H9 (cell line): ENCODE data around the gene SMPX. TPM values are rescaled to one million over a fixed set of nuclear protein-coding genes. Genes with fewer than 3 reads are reported as not detected.

Source experiments
- DNase-seq: peaks from one replicate; pipeline ENCODE4 v3.0.0-alpha.2; 2017
- H2AFZ ChIP-seq: one replicate; pipeline ENCODE4 v1.6.1; 2013; ENCODE audit warnings: mild to moderate bottlenecking, low read length, control low read depth, moderate library complexity
- H2AK5ac ChIP-seq: 2 replicates; pipeline ENCODE4 v1.6.1; 2013; ENCODE audit warnings: low read length, control low read depth, mixed read lengths; ENCODE audit not compliant: insufficient read length
- H2BK120ac ChIP-seq: one replicate; pipeline ENCODE4 v1.6.1; 2013; ENCODE audit warnings: low read depth, mild to moderate bottlenecking, low read length, control low read depth, inconsistent platforms; ENCODE audit not compliant: poor library complexity, severe bottlenecking
- H2BK12ac ChIP-seq: 2 replicates; pipeline ENCODE4 v1.6.1; 2013; ENCODE audit warnings: low read length, control low read depth, mixed read lengths, low read depth; ENCODE audit not compliant: insufficient read length
- H2BK15ac ChIP-seq: 2 replicates; pipeline ENCODE4 v1.6.1; 2013; ENCODE audit warnings: low read depth, low read length, control low read depth
- H2BK20ac ChIP-seq: one replicate; pipeline ENCODE4 v1.6.1; 2013; ENCODE audit warnings: low read depth, mild to moderate bottlenecking, low read length, control low read depth, inconsistent platforms; ENCODE audit not compliant: poor library complexity, severe bottlenecking
- H2BK5ac ChIP-seq: 2 replicates; pipeline ENCODE4 v1.6.1; 2013; ENCODE audit warnings: low read length, control low read depth, mixed read lengths; ENCODE audit not compliant: insufficient read length
- H3K14ac ChIP-seq: 2 replicates; pipeline ENCODE4 v1.6.1; 2013; ENCODE audit warnings: low read length, control low read depth; ENCODE audit not compliant: insufficient read depth
- H3K18ac ChIP-seq: 2 replicates; pipeline ENCODE4 v1.6.1; 2013; ENCODE audit warnings: low read depth, mild to moderate bottlenecking, mixed read lengths, low read length, control low read depth; ENCODE audit not compliant: insufficient read length
- H3K23ac ChIP-seq: 2 replicates; pipeline ENCODE4 v1.6.1; 2013; ENCODE audit warnings: low read length, control low read depth, mixed read lengths, low read depth; ENCODE audit not compliant: insufficient read length
- H3K23me2 ChIP-seq: 2 replicates; pipeline ENCODE4 v1.6.1; 2013; ENCODE audit warnings: low read depth, mild to moderate bottlenecking, mixed read lengths, low read length, control low read depth; ENCODE audit not compliant: insufficient read length, poor library complexity, severe bottlenecking
- H3K27ac ChIP-seq: 2 replicates; pipeline ENCODE4 v1.5.1; 2013; ENCODE audit warnings: low read length, control low read depth, mixed read lengths, low read depth; ENCODE audit not compliant: insufficient read length
- H3K27me3 ChIP-seq: 2 replicates; pipeline ENCODE4 v1.6.1; 2013; ENCODE audit warnings: low read length, control low read depth, inconsistent platforms; ENCODE audit not compliant: insufficient read depth
- H3K4ac ChIP-seq: 2 replicates; pipeline ENCODE4 v1.6.1; 2013; ENCODE audit warnings: low read depth, mild to moderate bottlenecking, control low read depth, inconsistent platforms, low read length, moderate library complexity
- H3K4me1 ChIP-seq: 2 replicates; pipeline ENCODE4 v1.6.1; 2013; ENCODE audit warnings: low read length, control low read depth, inconsistent platforms; ENCODE audit not compliant: insufficient read depth
- H3K4me2 ChIP-seq: 2 replicates; pipeline ENCODE4 v1.6.1; 2013; ENCODE audit warnings: low read length, control low read depth, mixed read lengths; ENCODE audit not compliant: insufficient read length, insufficient read depth
- H3K56ac ChIP-seq: 2 replicates; pipeline ENCODE4 v1.6.1; 2013; ENCODE audit warnings: low read depth, mild to moderate bottlenecking, mixed read lengths, low read length, control low read depth; ENCODE audit not compliant: insufficient read length
- H3K79me1 ChIP-seq: 2 replicates; pipeline ENCODE4 v1.6.1; 2013; ENCODE audit warnings: low read depth, mild to moderate bottlenecking, moderate library complexity, low read length, control low read depth, inconsistent platforms; ENCODE audit not compliant: insufficient read depth, poor library complexity, severe bottlenecking
- H3K79me2 ChIP-seq: 2 replicates; pipeline ENCODE4 v1.6.1; 2013; ENCODE audit warnings: low read length, control low read depth, inconsistent platforms; ENCODE audit not compliant: insufficient read depth
- H3K9ac ChIP-seq: 2 replicates; pipeline ENCODE4 v1.6.1; 2013; ENCODE audit warnings: low read length, control low read depth, mixed read lengths; ENCODE audit not compliant: insufficient read length; ENCODE audit errors: extremely low read depth
- H3K9me3 ChIP-seq: one replicate; pipeline ENCODE4 v1.6.1; 2013; ENCODE audit warnings: low read depth, low read length, inconsistent platforms; ENCODE audit not compliant: control insufficient read depth
- H3T11ph ChIP-seq: one replicate; pipeline ENCODE4 v1.6.1; 2013; ENCODE audit warnings: mild to moderate bottlenecking, low read length, control low read depth, inconsistent platforms
- H4K20me1 ChIP-seq: one replicate; pipeline ENCODE4 v1.6.1; 2013; ENCODE audit not compliant: control insufficient read depth, insufficient read length, insufficient read depth
- H4K5ac ChIP-seq: 2 replicates; pipeline ENCODE4 v1.6.1; 2013; ENCODE audit warnings: low read depth, mild to moderate bottlenecking, mixed read lengths, low read length, control low read depth; ENCODE audit not compliant: insufficient read length
- H4K8ac ChIP-seq: replicated peaks from 2 replicates; pipeline ENCODE4 v1.6.1; 2013; ENCODE audit warnings: low read length, control low read depth, mixed read lengths, low read depth; ENCODE audit not compliant: insufficient read length
- H4K91ac ChIP-seq: 2 replicates; pipeline ENCODE4 v1.6.1; 2013; ENCODE audit warnings: low read depth, mild to moderate bottlenecking, moderate library complexity, mixed read lengths, low read length, control low read depth; ENCODE audit not compliant: insufficient read length
- H3K27ac Mint-ChIP-seq, 3 experiments: 2 replicates in 2 of 3; 3 replicates in 1 of 3; pipeline ENCODE4 v1.8.0; 2020 to 2021; ENCODE audit warnings: mixed read lengths in 3 of 3, mild to moderate bottlenecking in 1 of 3, moderate library complexity in 1 of 3
- H3K27me3 Mint-ChIP-seq: 2 replicates; pipeline ENCODE4 v1.8.0; 2021; ENCODE audit warnings: low read depth, mild to moderate bottlenecking, moderate library complexity, mixed read lengths
- H3K36me3 Mint-ChIP-seq, 3 experiments: 2 replicates in 2 of 3; 3 replicates in 1 of 3; pipeline ENCODE4 v1.8.0; 2020 to 2021; ENCODE audit warnings: low read depth in 3 of 3, mixed read lengths in 3 of 3; ENCODE audit not compliant: insufficient read depth in 1 of 3
- H3K4me1 Mint-ChIP-seq, 2 experiments: 2 replicates each; pipeline ENCODE4 v1.8.0; 2020; ENCODE audit warnings: mixed read lengths in 2 of 2
- H3K4me3 Mint-ChIP-seq, 2 experiments: 2 replicates in 1 of 2; 3 replicates in 1 of 2; pipeline ENCODE4 v1.8.0; 2020 to 2021; ENCODE audit warnings: mild to moderate bottlenecking in 2 of 2, mixed read lengths in 2 of 2, moderate library complexity in 1 of 2
- H3K9me3 Mint-ChIP-seq, 2 experiments: 2 replicates in 1 of 2; 3 replicates in 1 of 2; pipeline ENCODE4 v1.8.0; 2020; ENCODE audit warnings: mild to moderate bottlenecking in 2 of 2, mixed read lengths in 2 of 2, moderate library complexity in 1 of 2
- CTCF ChIP-seq: fragments of 200-600 bp; sonication (generic); conservative IDR thresholded peaks from 3 replicates; pipeline ENCODE4 v1.8.0; 2021; ENCODE audit warnings: antibody characterized with exemption, mild to moderate bottlenecking
- WGBS: extraction: QIAGEN DNeasy Blood & Tissue Kit; methylation state at CpG from one replicate; pipeline ENCODE4 v1.1.7; 2013; ENCODE audit warnings: missing lambda C conversion rate, low lambda C conversion rate, mixed read lengths; ENCODE audit not compliant: insufficient read length; ENCODE audit errors: extremely low coverage; 5-methylcytosine and 5-hydroxymethylcytosine counted together
- total RNA-seq: library from RNA; stranded (reverse); gene quantifications from 2 replicates; pipeline ENCODE4 v1.2.1, GENCODE V29; 2021

Gene SMPX
- total RNA-seq, 1 experiment from 2014 or later = not detected

DNA sequence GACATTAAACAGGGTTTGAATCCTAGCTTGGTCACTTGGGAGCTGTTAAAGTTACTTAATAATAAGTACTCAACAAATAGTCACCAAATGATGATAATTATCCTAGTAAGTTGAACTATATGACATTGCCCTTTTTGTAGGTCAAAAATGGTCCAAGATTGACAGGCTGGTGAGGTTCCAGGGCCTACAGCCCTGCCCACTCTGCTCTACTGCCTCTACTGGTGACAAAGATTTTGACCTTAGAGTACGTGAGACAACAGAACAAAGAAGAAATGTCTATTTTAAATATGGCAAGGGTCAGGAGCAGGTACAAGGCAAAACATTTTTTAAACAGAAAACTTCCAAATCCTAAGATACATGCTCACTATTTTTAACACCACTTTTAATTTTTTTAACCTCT is 572 bp upstream of the SMPX start:
- H3K4me3 Mint-ChIP-seq = no peak overlapping the region
- Histone ChIP-seq H2BK20ac (no peak overlapping the region), H3K14ac (no peak overlapping the region), H3T11ph (no peak overlapping the region), H3K4ac (no peak overlapping the region), H4K5ac (no peak overlapping the region), H2BK120ac (no peak overlapping the region), H3K9me3 (no peaks in the 10 kb centered on the region), H2AK5ac (no peak overlapping the region), H3K27ac (no peak overlapping the region), H4K20me1 (no peaks in the 10 kb centered on the region), H3K9ac (no peak overlapping the region), H3K27me3 (no peaks in the 10 kb centered on the region), H3K18ac (no peak overlapping the region), H2BK5ac (no peak overlapping the region), H2BK12ac (no peak overlapping the region), H3K4me2 (no peak overlapping the region), H3K4me1 (no peaks in the 10 kb centered on the region), H2BK15ac (no peak overlapping the region), H3K79me2 (no peaks in the 10 kb centered on the region), H3K56ac (no peak overlapping the region), H4K91ac (no peak overlapping the region), H3K23ac (no peak overlapping the region), H4K8ac (no peak overlapping the region), H3K79me1 (no peaks in the 10 kb centered on the region), H3K23me2 (no peaks in the 10 kb centered on the region), H2AFZ (no peak overlapping the region)
- no peak for DNase-seq
- no peak overlapping the region for H3K27ac Mint-ChIP-seq
- TF ChIP-seq CTCF = peak; percentile 48; the same call in 2 of the 3 replicates
- peaks cover 0 to 29% of the 10 kb centered on the region in 2 experiments; a peak in 3 of 5 replicates for H3K9me3 Mint-ChIP-seq
- WGBS = no CpG with 5 or more reads among the region's 1 CpG
- H3K36me3 Mint-ChIP-seq = no peaks in the 10 kb centered on the region
- H3K27me3 Mint-ChIP-seq = no peaks in the 10 kb centered on the region
- peaks cover 11 to 14% of the 10 kb centered on the region in 2 experiments for H3K4me1 Mint-ChIP-seq
